Neural crest cell (in vitro differentiated cells): ENCODE measurements around the gene TMEM123. TPM values are rescaled to one million over a fixed set of nuclear protein-coding genes. Genes with fewer than 3 reads are reported as not detected.

Experiments used
- DNase-seq: peaks from one replicate; pipeline ENCODE4 v3.0.0; 2021; ENCODE audit warnings: low read depth, mixed read lengths, low spot score
- H3K27ac Mint-ChIP-seq: one replicate; pipeline ENCODE4 v1.8.0; 2021; ENCODE audit warnings: mild to moderate bottlenecking, mixed read lengths; ENCODE audit not compliant: unreplicated experiment
- H3K27me3 Mint-ChIP-seq: 2 replicates; pipeline ENCODE4 v1.8.0; 2021; ENCODE audit warnings: low read depth, mild to moderate bottlenecking, mixed read lengths
- H3K36me3 Mint-ChIP-seq: 2 replicates; pipeline ENCODE4 v1.8.0; 2021; ENCODE audit warnings: low read depth, mild to moderate bottlenecking, mixed read lengths
- H3K4me1 Mint-ChIP-seq: 2 replicates; pipeline ENCODE4 v1.8.0; 2021; ENCODE audit warnings: mixed read lengths
- H3K4me3 Mint-ChIP-seq: one replicate; pipeline ENCODE4 v1.8.0; 2021; ENCODE audit warnings: mild to moderate bottlenecking, mixed read lengths
- H3K9me3 Mint-ChIP-seq: 2 replicates; pipeline ENCODE4 v1.8.0; 2021; ENCODE audit warnings: mixed read lengths
- total RNA-seq: library from RNA; stranded (reverse); gene quantifications from 2 replicates; pipeline ENCODE4 v1.2.1, GENCODE V29; 2021
- TF ChIP-seq, protein P1 (sequence below): fragments of 200-600 bp; sonication (generic); conservative IDR thresholded peaks from 2 replicates; pipeline ENCODE4 v1.5.0; 2021; ENCODE audit warnings: antibody characterized with exemption, mild to moderate bottlenecking

Gene TMEM123
- total RNA-seq, 1 donor from 2014 or later: 153 TPM

GRCh38 chr11:102462610-102463009 lies 10.0 kb upstream of the TMEM123 start:
- no peak overlapping the region for H3K4me3 Mint-ChIP-seq
- TF ChIP-seq, protein P1, sequence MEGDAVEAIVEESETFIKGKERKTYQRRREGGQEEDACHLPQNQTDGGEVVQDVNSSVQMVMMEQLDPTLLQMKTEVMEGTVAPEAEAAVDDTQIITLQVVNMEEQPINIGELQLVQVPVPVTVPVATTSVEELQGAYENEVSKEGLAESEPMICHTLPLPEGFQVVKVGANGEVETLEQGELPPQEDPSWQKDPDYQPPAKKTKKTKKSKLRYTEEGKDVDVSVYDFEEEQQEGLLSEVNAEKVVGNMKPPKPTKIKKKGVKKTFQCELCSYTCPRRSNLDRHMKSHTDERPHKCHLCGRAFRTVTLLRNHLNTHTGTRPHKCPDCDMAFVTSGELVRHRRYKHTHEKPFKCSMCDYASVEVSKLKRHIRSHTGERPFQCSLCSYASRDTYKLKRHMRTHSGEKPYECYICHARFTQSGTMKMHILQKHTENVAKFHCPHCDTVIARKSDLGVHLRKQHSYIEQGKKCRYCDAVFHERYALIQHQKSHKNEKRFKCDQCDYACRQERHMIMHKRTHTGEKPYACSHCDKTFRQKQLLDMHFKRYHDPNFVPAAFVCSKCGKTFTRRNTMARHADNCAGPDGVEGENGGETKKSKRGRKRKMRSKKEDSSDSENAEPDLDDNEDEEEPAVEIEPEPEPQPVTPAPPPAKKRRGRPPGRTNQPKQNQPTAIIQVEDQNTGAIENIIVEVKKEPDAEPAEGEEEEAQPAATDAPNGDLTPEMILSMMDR: no peak
- H3K27ac Mint-ChIP-seq: no peak overlapping the region
- peaks cover 4% of the 10 kb centered on the region for H3K4me1 Mint-ChIP-seq
- no peaks in the 10 kb centered on the region for H3K36me3 Mint-ChIP-seq
- DNase-seq: no peak
- no peaks in the 10 kb centered on the region for H3K27me3 Mint-ChIP-seq
- H3K9me3 Mint-ChIP-seq: no peaks in the 10 kb centered on the region

GRCh38 chr11:102459393-102459792 lies 6.8 kb upstream of the TMEM123 start:
- Mint-ChIP-seq H3K9me3 (no peaks in the 10 kb centered on the region), H3K4me1 (peaks cover 23% of the 10 kb centered on the region), H3K27me3 (no peaks in the 10 kb centered on the region), H3K4me3 (no peak overlapping the region), H3K27ac (no peak overlapping the region), H3K36me3 (no peaks in the 10 kb centered on the region)
- TF ChIP-seq, protein P1: no peak
- DNase-seq: no peak

- no peak overlapping the region for H3K27ac Mint-ChIP-seq
- H3K9me3 Mint-ChIP-seq: no peaks in the 10 kb centered on the region
- TF ChIP-seq, protein P1: no peak
- peaks cover 29% of the 10 kb centered on the region for H3K4me1 Mint-ChIP-seq
- no peaks in the 10 kb centered on the region for H3K27me3 Mint-ChIP-seq
- H3K4me3 Mint-ChIP-seq: no peak overlapping the region
- no peaks in the 10 kb centered on the region for H3K36me3 Mint-ChIP-seq
- no peak for DNase-seq
Measured at GRCh38 chr11:102458548-102458947, 6.0 kb upstream of the TMEM123 start.

DNA sequence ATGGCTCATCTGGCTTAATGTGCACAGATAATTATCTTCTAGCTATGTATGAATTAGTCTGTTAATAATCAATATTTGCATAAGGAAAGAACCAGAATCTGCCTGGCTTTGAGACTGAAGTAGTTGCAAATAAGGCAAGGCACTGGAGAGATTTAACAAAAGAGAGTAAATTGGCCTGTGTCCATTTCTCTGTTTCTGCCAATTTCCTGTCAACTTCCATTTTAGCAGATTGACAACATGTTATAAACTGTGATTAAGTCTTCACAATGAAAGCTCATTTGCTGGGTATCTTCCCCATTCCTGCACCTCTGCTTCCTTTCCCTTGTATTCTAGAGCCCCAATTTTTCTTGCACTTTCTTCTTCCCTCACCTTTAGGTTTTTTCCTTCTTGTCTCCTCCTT lies 5.3 kb upstream of the TMEM123 start:
- no peak for DNase-seq
- Mint-ChIP-seq H3K27me3 (no peaks in the 10 kb centered on the region), H3K36me3 (no peaks in the 10 kb centered on the region), H3K9me3 (no peaks in the 10 kb centered on the region), H3K4me3 (no peak overlapping the region), H3K4me1 (peaks cover 36% of the 10 kb centered on the region), H3K27ac (no peak overlapping the region)
- TF ChIP-seq, protein P1: no peak

DNA sequence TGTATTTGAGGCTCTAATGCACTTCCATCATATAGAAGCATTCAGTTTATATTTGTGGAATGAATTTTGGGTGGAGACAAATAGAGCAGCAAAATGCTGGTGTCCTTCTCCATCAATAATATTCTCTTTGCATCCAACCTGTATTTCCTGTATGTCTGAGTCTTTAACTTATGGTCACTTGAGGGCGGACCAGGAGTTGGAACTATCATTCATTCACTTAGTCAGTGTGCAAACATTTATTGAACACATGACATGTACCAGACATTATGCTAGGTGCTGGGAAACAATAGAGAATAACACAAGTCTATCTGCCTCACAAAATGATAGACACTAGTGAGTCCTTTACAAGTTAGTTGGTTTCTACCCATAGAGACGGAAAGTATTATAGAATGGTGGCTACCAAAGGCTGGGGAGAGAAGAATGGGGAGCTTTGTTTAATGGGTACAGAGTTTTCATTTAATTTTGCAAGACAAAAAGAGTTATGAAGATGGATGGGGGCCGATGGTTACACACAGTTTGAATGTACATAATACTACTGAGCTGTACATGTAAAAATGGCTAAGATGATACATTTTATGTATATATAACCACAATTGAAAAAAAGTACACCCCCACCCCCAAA lies 4.6 kb upstream of the TMEM123 start:
- Mint-ChIP-seq H3K4me1 (peaks cover 36% of the 10 kb centered on the region), H3K27me3 (no peaks in the 10 kb centered on the region), H3K4me3 (no peak overlapping the region), H3K27ac (no peak overlapping the region), H3K9me3 (no peaks in the 10 kb centered on the region), H3K36me3 (no peaks in the 10 kb centered on the region)
- no peak for DNase-seq
- TF ChIP-seq, protein P1: no peak

DNA sequence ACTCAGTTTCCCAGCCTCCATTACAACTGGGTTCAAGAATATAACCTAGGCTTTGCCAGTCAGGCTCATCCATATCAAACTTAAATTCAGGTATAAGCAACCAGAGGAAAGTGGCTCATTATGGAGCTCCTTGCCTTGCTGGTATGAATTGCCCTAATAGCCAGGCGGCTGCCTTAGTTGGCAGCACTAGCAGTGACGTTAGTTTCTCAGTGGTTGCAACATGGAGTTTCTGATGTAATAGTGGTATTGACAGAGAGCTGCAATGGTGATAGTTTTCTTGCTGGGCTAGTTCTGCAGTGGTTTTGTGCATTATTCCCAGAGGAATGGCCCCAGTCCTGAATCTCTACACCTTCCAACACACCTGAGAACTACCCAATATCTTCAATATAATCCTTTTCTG lies 3.8 kb upstream of the TMEM123 start:
- TF ChIP-seq, protein P1: no peak
- peak overlapping the region; percentile 10 for H3K4me3 Mint-ChIP-seq
- no peaks in the 10 kb centered on the region for H3K9me3 Mint-ChIP-seq
- H3K27ac Mint-ChIP-seq: no peak overlapping the region
- H3K36me3 Mint-ChIP-seq: no peaks in the 10 kb centered on the region
- H3K4me1 Mint-ChIP-seq: peaks cover 43% of the 10 kb centered on the region
- no peaks in the 10 kb centered on the region for H3K27me3 Mint-ChIP-seq
- DNase-seq: no peak
